Measurements from ENCODE around the gene SPTBN4. TPM values are rescaled to one million over a fixed set of nuclear protein-coding genes. Genes with fewer than 3 reads are reported as not detected.
A peak's percentile ranks its signal among the peaks of the same experiment; 100 is the strongest.

SPTBN4 gene
- total and polyA plus RNA-seq, 10 of the 15 experiments (the other 5 are each of a cell fraction or from before 2014, with no cell fraction given): 0.04 to 1.1 (median 0.34) TPM; not detected in 1

- TF ChIP-seq ZBTB40 (IDR thresholded peaks at IDR 0.05; ENCODE audit: borderline replicate concordance) (no peak), SIX5 (IDR thresholded peaks at IDR 0.05; ENCODE audit: low read depth, low read length, severe bottlenecking) (no peak), CREB1 (IDR thresholded peaks at IDR 0.05; ENCODE audit: low read depth) (0 out of 2 replicates have a peak, but pooled peaks have one; percentile 13), RFX5 (IDR thresholded peaks at IDR 0.05; ENCODE audit: low read depth, low read length) (no peak), ATF2 (IDR thresholded peaks at IDR 0.05; ENCODE audit: low read length) (no peak), TCF7 (IDR thresholded peaks at IDR 0.05; ENCODE audit: borderline replicate concordance) (no peak), E4F1 (IDR thresholded peaks at IDR 0.05; ENCODE audit: borderline replicate concordance, partially characterized antibody) (no peak), BRCA1 (IDR thresholded peaks at IDR 0.05; ENCODE audit: low read depth, low read length) (no peak), SUZ12 (IDR thresholded peaks at IDR 0.05; ENCODE audit: unreplicated experiment) (no peak), ZSCAN29 (IDR thresholded peaks at IDR 0.05) (0 out of 2 replicates have a peak, but pooled peaks have one; percentile 34), BCL3 (IDR thresholded peaks at IDR 0.05; ENCODE audit: borderline replicate concordance, insufficient read depth, low read depth, low read length, poor library complexity, severe bottlenecking) (no peak), CHD2 (IDR thresholded peaks at IDR 0.05; ENCODE audit: borderline replicate concordance, low read depth, low read length) (no peak), SUPT20H (IDR thresholded peaks at IDR 0.05; ENCODE audit: borderline replicate concordance, control insufficient read depth, low read depth, low read length) (no peak), SIN3A (IDR thresholded peaks at IDR 0.05; ENCODE audit: low read depth, low read length) (no peak), CTCF (IDR thresholded peaks at IDR 0.05 in 2 of 3, conservative IDR thresholded peaks at IDR 0.05 in 1 of 3; ENCODE audit: control insufficient read depth in 2 of 3, extremely low read depth in 1 of 3, insufficient read depth in 1 of 3, low read depth in 3 of 3, low read length in 3 of 3) (peak; percentile 15 to 58 (median 20); a peak in 4 of 6 replicates), SREBF2 (IDR thresholded peaks at IDR 0.05; ENCODE audit: low read length) (no peak), ZNF622 (IDR thresholded peaks at IDR 0.05) (no peak), FOXM1 (IDR thresholded peaks at IDR 0.05; ENCODE audit: low read depth, low read length) (no peak)
Observed at GRCh38 chr19:40605216-40605971, 138.6 kb downstream of the SPTBN4 start (continued).
